Keratinocyte (primary cell): ENCODE results near the gene S100A10. TPM values are rescaled to one million over a fixed set of nuclear protein-coding genes. Genes with fewer than 3 reads are reported as not detected.

Experiments used
- DNase-seq: peaks from one replicate; pipeline ENCODE4 v3.0.0-alpha.2; 2011; ENCODE audit warnings: low read depth, missing footprints, low spot score
- FAIRE-seq: peaks from 2 replicates; lab custom pipeline; 2011; peaks lifted over from hg19 to GRCh38; lab: Jason Lieb, UNC
- H2AFZ ChIP-seq: 2 replicates; pipeline ENCODE4 v1.6.0; 2012; ENCODE audit warnings: low read length, control low read depth, inconsistent platforms; ENCODE audit not compliant: control insufficient read depth
- H3K27ac ChIP-seq: 2 replicates; pipeline ENCODE4 v1.5.1; 2011; ENCODE audit warnings: low read length; ENCODE audit not compliant: control insufficient read depth, insufficient read depth
- H3K27me3 ChIP-seq: 3 replicates; pipeline ENCODE4 v1.6.0; 2011; ENCODE audit warnings: low read length; ENCODE audit not compliant: control insufficient read depth, insufficient read depth; ENCODE audit errors: extremely low read depth
- H3K36me3 ChIP-seq, 2 experiments: 2 replicates in 1 of 2; 3 replicates in 1 of 2; pipeline ENCODE4 v1.5.1; 2011; ENCODE audit warnings: low read length in 2 of 2, mild to moderate bottlenecking in 1 of 2; ENCODE audit not compliant: control insufficient read depth in 2 of 2, insufficient read depth in 2 of 2; ENCODE audit errors: extremely low read depth in 1 of 2
- H3K4me1 ChIP-seq: 3 replicates; pipeline ENCODE4 v1.5.1; 2011; ENCODE audit warnings: low read length; ENCODE audit not compliant: control insufficient read depth, insufficient read depth; ENCODE audit errors: extremely low read depth
- H3K4me2 ChIP-seq: 3 replicates; pipeline ENCODE4 v1.6.0; 2011; ENCODE audit warnings: low read depth, low read length; ENCODE audit not compliant: control insufficient read depth, insufficient read depth; ENCODE audit errors: extremely low read depth
- H3K4me3 ChIP-seq, 3 experiments: fragments of 200-600 bp in 1 of 3; sonication (generic) in 1 of 3; 2 replicates in 2 of 3; 3 replicates in 1 of 3; pipeline ENCODE4 v1.5.1; 2011 to 2016; ENCODE audit warnings: low read length in 3 of 3, mild to moderate bottlenecking in 3 of 3, control low read depth in 2 of 3, inconsistent platforms in 1 of 3, low read depth in 1 of 3, mixed read lengths in 1 of 3, mixed run types in 1 of 3, moderate library complexity in 1 of 3; ENCODE audit not compliant: control insufficient read depth in 2 of 3, insufficient read depth in 2 of 3; ENCODE audit errors: extremely low read depth in 1 of 3
- H3K79me2 ChIP-seq: 2 replicates; pipeline ENCODE4 v1.6.0; 2012; ENCODE audit warnings: low read length; ENCODE audit not compliant: control insufficient read depth, insufficient read depth
- H3K9ac ChIP-seq: 3 replicates; pipeline ENCODE4 v1.6.0; 2011; ENCODE audit warnings: low read length; ENCODE audit not compliant: control insufficient read depth, insufficient read depth; ENCODE audit errors: extremely low read depth
- H3K9me1 ChIP-seq: 3 replicates; pipeline ENCODE4 v1.6.0; 2011; ENCODE audit warnings: low read length; ENCODE audit not compliant: control insufficient read depth, insufficient read depth; ENCODE audit errors: extremely low read depth
- H3K9me3 ChIP-seq: 2 replicates; pipeline ENCODE4 v1.5.1; 2012; ENCODE audit warnings: low read depth, low read length; ENCODE audit not compliant: control insufficient read depth
- H4K20me1 ChIP-seq: 3 replicates; pipeline ENCODE4 v1.6.0; 2011; ENCODE audit warnings: low read length; ENCODE audit not compliant: control insufficient read depth, insufficient read depth; ENCODE audit errors: extremely low read depth
- CTCF ChIP-seq, 3 experiments: IDR thresholded peaks in 1 of 3; conservative IDR thresholded peaks in 1 of 3; optimal IDR thresholded peaks in 1 of 3; 2 replicates in 2 of 3; 3 replicates in 1 of 3; pipeline versions ENCODE3 to v1.5.1; 2011; ENCODE audit warnings: low read length in 3 of 3, mild to moderate bottlenecking in 3 of 3, moderate library complexity in 2 of 3, control low read depth in 1 of 3, inconsistent platforms in 1 of 3; ENCODE audit not compliant: insufficient read depth in 2 of 3; ENCODE audit errors: extremely low read depth in 1 of 3
- EZH2 ChIP-seq: IDR thresholded peaks from one replicate; pipeline ENCODE4 v1.6.1; 2012; ENCODE audit warnings: inconsistent platforms, mild to moderate bottlenecking, low read length, moderate library complexity
- dilution Hi-C: fragments of 300-500 bp; cut with MboI; formaldehyde crosslinking; loops from one replicate; pipeline ENCODE4 v1.7.0; 2020; ENCODE audit warnings: low sequenced_read_pairs; ENCODE audit not compliant: extremely low pct_ligation_motif_present
- polyA plus RNA-seq, 5 experiments: library from polyadenylated mRNA; depleted of rRNA in 3 of 5; stranded (reverse) in 3 of 5; stranded (forward) in 1 of 5; unstranded in 1 of 5; fragments of >200 nt; gene quantifications; 1 replicate in 1 of 5; 2 replicates in 3 of 5; 3 replicates in 1 of 5; pipeline versions ENCODE4 v1.2.1 to v1.2.3, GENCODE V29; 2011 to 2012; ENCODE audit warnings: missing spikeins in 2 of 5, low read depth in 1 of 5, low replicate concordance in 1 of 5

The S100A10 gene
- polyA plus RNA-seq, 1 donor (not counting 4 experiments of a cell fraction or from before 2014, with no cell fraction given), result 1,061 TPM

GRCh38 chr1:151993084-151993733, 450 bp downstream of the S100A10 start:
- no peak overlapping the region for H2AFZ ChIP-seq
- H3K9me1 ChIP-seq, result no peaks in the 10 kb centered on the region
- peak overlapping the region; percentile 100 for H3K27ac ChIP-seq
- peaks cover 66% of the 10 kb centered on the region for H3K4me1 ChIP-seq
- peaks cover 15 to 22% of the 10 kb centered on the region in 2 experiments for H3K36me3 ChIP-seq
- H4K20me1 ChIP-seq, result peaks cover 5% of the 10 kb centered on the region
- dilution Hi-C loops, result no loop called here
- H3K9me3 ChIP-seq, result no peaks in the 10 kb centered on the region
- H3K79me2 ChIP-seq, result peaks cover 48% of the 10 kb centered on the region
- no peaks in the 10 kb centered on the region for H3K27me3 ChIP-seq
- DNase-seq, result no peak
- H3K4me3 ChIP-seq, result peak overlapping the region; percentile 78 to 99 (median 94)
- peak overlapping the region; percentile 85 for H3K4me2 ChIP-seq
- no peak for FAIRE-seq
- H3K9ac ChIP-seq, result peak overlapping the region; percentile 100
- TF ChIP-seq EZH2 (no peak), CTCF (optimal IDR thresholded peaks at IDR 0.05 in 1 of 3, IDR thresholded peaks at IDR 0.05 in 1 of 3, conservative IDR thresholded peaks at IDR 0.05 in 1 of 3; ENCODE audit: extremely low read depth in 1 of 3, insufficient read depth in 2 of 3, low read length in 3 of 3) (no peak)

GRCh38 chr1:151992303-151993083, 1.2 kb downstream of the S100A10 start:
- DNase-seq, result peak; percentile 97
- H2AFZ ChIP-seq, result no peak overlapping the region

More at GRCh38 chr1:151992303-151993083, 1.2 kb downstream of the S100A10 start:
- H3K4me1 ChIP-seq, result peaks cover 66% of the 10 kb centered on the region
- H3K9ac ChIP-seq, result peak overlapping the region; percentile 100
- H3K36me3 ChIP-seq, result peaks cover 15 to 28% of the 10 kb centered on the region in 2 experiments
- H3K4me3 ChIP-seq, result peak overlapping the region; percentile 78 to 99 (median 94)
- no peaks in the 10 kb centered on the region for H3K9me3 ChIP-seq
- dilution Hi-C loops, result no loop called here
- no peaks in the 10 kb centered on the region for H3K9me1 ChIP-seq
- peak overlapping the region; percentile 100 for H3K27ac ChIP-seq
- no peaks in the 10 kb centered on the region for H3K27me3 ChIP-seq
- H3K79me2 ChIP-seq, result peaks cover 55% of the 10 kb centered on the region
- TF ChIP-seq EZH2 (no peak), CTCF (optimal IDR thresholded peaks at IDR 0.05 in 1 of 3, IDR thresholded peaks at IDR 0.05 in 1 of 3, conservative IDR thresholded peaks at IDR 0.05 in 1 of 3; ENCODE audit: extremely low read depth in 1 of 3, insufficient read depth in 2 of 3, low read length in 3 of 3) (peak in 1 of 3 experiments; percentile 1)
- H4K20me1 ChIP-seq, result peaks cover 8% of the 10 kb centered on the region
- FAIRE-seq, result peak; percentile 58
- peak overlapping the region; percentile 85 for H3K4me2 ChIP-seq
